ENCODE measurements around the gene GPR37L1.

DNA sequence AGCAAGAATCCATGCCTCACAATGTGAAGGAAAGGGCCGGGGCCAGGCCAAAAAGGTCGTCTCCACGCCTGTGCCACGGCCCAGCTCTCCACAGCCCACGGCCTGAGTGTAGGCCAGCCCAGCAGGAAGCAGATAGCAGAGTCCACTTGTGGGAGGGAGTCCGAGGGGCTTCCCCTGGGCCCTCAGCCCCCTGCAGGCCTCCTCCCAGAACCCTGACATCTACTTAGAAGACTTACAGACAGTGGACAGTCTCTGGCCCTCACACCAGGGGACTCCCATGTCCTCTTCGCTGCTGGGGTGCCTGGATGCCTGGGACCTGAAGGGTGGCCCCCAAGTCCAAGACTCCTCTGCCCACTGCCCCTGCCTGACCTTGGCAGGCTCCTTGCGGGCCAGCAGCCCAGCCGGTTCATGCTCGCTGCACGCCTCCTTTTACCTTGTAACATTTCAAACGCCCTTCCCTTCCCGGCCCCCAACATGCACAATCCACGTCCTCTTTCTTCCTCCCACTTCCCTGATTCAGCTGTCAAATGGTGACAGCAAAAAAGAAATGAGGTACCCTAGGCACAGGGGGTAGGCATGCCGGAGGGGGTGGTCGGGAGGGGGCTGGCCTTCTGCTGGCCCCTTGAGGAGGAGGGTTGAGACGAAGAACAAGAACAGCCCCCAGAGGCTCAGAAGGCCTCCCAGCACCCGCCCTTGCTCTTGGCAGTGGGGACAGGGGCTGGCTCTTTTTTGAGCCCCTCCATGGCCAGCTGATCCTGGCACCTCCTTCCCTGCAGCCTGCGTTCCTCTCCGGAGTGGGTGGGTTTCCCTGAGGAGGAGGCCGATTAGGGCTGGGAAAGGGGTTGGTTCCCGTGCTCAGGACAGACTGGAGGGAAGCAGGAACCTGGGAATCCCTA lies 38.7 kb downstream of the GPR37L1 start:
- TF ChIP-seq POLR2A (IDR thresholded peaks at IDR 0.05): no peak
- no peak for TF ChIP-seq CTCF (IDR thresholded peaks at IDR 0.05)

Data from testis (tissue), 2 donors.